Left ventricle myocardium superior (tissue), 1 donor: ENCODE measurements around the gene RNF43. TPM values are rescaled to one million over a fixed set of nuclear protein-coding genes. Genes with fewer than 3 reads are reported as not detected.

Source experiments
- ATAC-seq: fragments of 200-7000 bp; cut with Tn5 transposase; one replicate; pipeline ENCODE4 v1.9.1; 2020; ENCODE audit warnings: mild to moderate bottlenecking, moderate library complexity
- DNase-seq: peaks from one replicate; pipeline ENCODE4 v3.0.0-alpha.2; 2020
- intact Hi-C: fragments of 100-400 bp; cut with micrococcal nuclease; formaldehyde crosslinking; loops from one replicate; pipeline ENCODE4 v1.11.0; 2022
- total RNA-seq: library from RNA; stranded (reverse); fragmentation: NEBNext Ultra II Directional; extraction: Animal tissue kit (Norgen Biotek cat#: 25700); gene quantifications from one replicate; pipeline ENCODE4 v1.2.1, GENCODE V29; 2021
- donor health status: DM: no; HTN: yes; CAD: no; lungs with severe emphysema.

Gene RNF43
- total RNA-seq, 1 donor from 2014 or later = 6.6 TPM

DNA sequence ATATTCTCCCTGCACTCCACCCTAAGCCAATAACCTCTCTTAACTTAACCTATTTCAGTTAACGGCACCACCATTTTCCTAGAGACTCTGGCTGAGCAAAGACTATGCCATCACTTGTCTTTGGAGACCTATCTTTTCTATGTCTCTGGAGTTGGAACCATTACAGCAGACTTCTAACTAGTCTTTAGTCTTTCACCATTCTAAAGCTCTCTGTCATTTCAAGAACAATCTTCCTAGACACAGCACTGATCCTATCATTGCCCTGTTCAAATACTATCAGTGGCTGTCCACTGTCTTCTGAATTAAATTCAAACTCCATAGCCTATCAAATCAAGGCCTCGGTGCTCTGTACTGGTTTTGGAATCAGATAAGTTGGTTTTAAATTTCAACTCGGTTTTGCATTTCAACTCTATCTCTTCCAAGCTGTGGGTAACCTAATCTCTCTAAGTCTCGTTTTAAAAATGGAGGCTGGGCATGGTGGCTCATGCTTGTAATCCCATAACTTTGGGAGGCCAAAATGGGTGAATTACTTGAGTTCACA lies 31.9 kb downstream of the RNF43 start:
- intact Hi-C loops = no loop called here
- ATAC-seq (no peak), DNase-seq (no peak)

DNA sequence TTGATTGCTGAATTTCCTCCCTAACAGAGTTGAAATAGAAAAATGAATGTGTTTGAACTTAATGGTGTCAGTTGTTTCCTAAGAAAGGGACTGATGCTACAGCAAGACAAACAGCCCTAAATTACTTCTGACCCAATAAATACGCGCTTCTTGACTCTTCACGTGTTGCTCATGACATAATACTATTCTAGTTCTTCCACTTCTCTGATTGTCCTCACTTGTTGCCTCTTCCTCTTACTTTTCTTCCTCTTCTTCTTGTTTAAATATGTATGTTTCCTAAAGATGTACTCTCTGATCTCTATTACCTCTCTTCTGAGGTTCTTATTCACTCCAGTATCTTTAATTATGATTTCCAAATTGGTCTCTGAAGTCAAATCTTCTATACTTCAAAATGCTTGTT lies 32.4 kb downstream of the RNF43 start:
- intact Hi-C loops = no loop called here
- ATAC-seq (no peak), DNase-seq (no peak)

DNA sequence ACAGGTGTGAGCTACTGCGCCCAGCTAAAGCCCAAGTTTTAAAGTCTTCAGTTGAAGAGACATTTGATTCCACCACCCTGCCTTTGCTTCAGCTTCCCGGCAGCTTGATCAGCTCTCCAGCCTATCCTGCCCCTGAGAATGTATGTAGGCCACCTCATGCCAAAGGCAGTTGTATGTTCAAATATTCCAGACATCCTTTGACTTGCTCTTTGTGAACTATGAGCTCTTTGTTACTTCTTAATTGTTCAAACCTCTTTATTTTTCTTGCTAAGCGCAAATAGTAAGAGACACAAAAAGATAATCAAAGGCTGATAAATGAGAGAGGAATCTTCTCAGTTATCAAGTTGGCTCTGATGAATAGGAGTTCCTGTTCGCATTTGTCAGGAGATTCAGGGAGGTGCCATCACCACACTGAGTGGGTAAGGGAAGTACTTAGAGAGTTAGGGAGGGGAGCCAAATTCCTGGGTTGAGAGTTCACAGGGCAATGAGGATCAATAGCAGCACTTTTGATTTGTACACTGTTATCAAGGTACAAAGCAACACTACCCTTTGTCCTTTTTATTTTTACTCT lies 33.4 kb downstream of the RNF43 start:
- ATAC-seq (no peak), DNase-seq (no peak)
- intact Hi-C loops = no loop called here

DNA sequence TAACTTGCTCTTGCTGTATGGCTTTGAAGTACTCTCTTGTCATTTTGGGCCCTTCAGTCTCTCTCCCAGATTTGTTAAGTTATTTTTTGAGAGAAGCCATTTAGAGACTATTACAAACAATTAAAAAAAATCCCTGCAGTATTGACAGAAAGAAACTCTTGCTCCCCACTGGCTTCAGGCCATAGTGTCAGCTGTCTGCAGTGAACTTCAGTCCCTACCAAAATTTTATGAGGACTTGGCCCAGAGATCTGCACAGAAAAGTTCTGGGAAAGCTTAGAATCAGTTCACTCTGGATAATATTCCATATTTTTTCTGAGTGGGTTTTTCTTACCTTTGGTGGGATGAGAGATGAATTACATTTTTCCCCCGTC lies 34.5 kb downstream of the RNF43 start:
- intact Hi-C loops = no loop called here
- no peak for ATAC-seq
- no peak for DNase-seq

DNA sequence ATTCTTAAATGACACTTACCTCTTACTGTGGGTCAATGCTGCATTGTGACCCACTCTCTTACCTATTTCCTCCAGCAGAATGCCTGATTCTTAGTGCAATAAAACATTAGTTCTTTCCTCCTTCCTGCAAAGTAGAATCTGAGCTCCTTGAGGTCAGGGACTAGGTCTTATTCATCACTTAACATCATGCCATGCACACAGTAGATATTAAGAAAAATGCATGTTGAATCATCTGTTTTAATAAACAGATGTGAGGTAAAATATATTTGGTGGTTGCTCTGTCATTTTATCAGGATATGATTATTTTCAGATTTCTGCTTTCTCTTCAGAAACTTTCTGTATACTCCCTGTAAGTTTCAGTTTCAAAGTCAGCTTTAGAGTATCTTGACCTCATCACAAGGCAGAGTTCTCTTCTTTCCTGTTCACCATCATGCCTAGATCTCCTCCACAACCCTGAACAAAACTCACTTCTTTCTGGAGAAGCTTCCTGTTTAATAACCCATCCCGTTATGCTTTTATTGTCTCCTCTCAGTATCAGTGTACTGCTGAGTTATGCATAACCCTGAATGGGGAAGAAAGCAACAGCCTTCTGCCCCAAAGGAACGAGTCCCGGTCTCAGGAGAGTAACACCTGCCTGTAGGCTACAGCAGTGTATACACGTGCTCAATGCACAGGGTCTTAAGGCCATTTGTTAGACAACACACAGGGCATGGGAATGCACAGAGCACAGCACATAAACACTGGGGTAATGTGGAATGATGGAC lies 35.0 kb downstream of the RNF43 start:
- no peak for ATAC-seq

DNA sequence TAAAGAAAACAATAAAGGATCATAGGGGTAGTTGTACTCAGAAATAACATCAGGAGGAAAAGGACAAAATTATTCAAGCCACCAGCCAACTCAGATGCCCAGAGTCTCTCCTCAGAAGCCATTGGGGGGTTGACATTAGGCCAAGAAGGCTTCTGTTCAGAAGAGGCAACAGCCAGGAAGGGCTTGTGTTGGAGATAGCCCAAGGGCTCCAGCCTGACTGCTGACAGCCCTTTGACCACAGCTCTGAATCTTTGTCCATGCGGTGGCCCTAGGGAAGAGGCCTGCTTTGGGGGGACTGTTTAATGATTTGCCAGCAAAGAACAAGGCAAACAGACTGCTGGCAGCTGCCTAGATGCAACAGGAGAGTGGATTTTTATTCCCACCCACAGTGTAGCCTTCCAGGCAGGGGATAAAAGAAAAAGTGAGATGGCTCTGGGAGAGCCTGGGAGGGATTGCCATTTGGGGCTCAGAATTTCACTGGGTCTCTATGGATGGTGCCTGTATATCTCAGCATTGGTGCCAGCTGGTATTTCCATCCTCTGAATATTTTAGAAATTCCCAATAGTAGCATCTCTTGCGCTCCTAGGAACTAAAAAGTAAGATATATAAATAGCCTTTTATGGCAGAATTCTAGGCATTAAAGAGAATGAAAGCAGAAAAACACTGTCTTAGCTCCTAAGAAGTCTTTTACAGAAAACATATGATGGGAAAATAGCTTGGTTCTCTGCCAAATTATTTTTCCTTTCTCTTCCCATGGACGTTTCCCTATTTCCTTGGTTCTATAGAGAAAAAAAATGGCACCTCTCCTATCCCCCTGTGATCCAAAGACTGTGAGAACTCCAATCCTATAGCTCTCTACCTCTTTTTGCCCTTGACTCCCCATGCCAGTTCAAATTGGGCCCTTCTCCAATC lies 36.0 kb downstream of the RNF43 start:
- DNase-seq (no peak), ATAC-seq (no peak)
- intact Hi-C loops = no loop called here

More for the DNA sequence above, 35.0 kb downstream of the RNF43 start:
- intact Hi-C loops = no loop called here
- no peak for DNase-seq

DNA sequence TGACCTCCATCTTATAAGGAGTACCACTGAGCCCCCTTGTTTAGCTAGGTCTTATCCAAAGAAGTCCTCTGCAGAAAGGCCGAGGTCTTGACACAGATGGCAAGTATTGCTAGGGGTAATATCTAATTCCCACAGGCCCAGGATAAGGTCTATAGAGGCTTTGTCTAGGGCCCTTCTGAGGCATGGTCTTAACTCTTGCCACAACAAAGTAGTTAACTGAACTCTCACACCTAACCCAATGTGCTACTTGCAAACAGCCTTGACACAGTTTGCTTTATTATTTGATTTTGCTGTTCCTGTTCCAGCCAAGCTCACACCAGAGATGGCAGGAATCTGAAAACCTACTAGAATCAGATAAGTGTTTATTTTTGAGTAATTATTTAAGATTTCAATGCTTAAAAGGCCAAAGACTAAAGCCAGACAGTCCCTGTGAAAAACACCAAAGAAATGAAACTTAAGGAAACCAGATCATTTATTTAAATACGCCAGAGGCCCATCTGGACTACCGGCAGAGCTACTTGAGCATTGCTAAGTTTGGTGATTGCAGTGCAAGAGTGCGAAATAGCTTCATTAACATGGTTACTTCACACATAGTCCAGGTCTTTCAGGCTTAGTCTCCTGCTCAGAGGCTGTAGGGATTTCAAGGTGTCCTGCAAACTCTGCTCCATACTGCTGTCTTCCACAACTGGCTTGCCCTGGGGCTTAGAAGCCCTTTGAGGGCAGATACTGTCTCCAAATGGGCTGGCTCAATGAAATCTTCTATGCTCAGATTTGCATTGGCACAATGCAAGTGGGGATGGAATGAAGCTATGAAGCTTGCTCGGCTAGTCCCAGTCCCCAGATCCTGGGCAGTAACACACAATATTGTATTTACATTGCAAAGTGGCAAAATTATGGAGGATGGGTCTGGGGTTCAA lies 36.9 kb downstream of the RNF43 start:
- DNase-seq (no peak), ATAC-seq (no peak)
- intact Hi-C loops = no loop called here

DNA sequence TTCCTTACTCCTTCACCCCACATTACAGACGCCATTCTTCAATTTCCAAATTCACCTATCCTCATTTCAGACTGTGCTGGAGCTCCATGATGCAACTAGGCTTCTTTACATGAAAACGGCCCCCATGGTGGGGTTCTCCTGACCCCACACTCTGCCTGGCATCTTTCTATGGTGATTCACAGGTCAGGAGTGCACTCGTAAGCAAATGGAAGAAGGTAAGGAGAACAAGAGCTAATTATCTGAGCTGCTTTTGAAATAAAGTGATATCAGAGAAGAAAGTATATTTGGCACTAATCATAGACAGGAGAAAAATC lies 37.9 kb downstream of the RNF43 start:
- ATAC-seq (no peak), DNase-seq (no peak)
- intact Hi-C loops = no loop called here

DNA sequence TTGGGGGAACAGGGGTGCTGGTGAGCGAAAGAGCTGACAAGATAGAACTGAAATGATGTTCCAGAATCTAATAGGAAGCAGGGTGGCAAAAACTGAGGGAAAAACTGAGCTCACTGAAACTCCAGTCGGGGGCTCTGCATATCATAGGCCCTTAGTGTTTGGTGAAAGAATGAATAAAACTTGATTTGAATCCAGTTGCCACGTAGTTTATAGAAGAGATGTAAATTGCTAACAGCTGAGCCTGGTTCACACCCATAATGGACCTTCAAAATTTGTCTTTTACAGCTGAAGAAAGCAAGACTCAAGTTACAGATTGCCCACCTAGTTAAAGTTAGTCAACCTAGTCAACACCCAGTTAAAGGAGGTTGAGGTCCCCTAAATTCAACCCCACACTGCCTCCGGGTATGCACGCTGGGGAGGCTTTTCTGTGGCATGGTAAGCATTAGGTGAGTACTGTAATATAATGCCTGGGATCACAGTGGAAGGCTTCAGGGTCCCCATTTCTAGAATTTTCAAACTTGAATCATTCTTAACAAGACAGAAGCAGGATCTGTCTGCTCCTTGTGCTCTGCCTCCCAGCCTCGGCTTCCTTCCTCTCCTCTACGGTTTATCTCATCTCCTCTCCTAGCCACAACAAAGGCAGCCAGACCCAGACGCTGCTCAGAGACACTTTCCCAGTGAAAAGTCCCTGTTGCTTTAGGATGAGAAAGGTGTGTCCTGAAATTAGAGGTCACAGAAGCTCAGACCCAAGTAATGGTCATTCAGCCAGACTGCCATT lies 38.4 kb downstream of the RNF43 start:
- intact Hi-C loops = no loop called here
- ATAC-seq = no peak
- DNase-seq = no peak

DNA sequence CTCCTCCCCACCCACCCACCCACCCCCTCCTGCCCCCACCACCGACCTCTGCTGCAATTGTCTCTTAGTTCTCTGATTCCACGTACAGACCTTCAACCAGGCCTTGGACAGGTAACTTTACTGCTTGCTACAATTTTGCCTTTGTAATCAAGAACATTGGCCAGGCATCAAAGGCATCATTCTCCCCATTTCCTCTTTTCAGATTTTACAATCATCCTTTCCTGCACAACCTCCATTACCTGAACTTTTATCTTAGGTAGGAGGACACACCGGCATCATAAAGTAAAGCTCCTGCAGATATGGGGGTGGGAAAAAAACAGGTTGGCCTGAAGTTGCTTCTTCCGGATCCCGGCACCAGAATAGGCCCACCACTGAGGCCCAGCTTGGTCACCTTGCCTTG lies 39.7 kb downstream of the RNF43 start:
- DNase-seq = no peak
- intact Hi-C loops = no loop called here

DNA sequence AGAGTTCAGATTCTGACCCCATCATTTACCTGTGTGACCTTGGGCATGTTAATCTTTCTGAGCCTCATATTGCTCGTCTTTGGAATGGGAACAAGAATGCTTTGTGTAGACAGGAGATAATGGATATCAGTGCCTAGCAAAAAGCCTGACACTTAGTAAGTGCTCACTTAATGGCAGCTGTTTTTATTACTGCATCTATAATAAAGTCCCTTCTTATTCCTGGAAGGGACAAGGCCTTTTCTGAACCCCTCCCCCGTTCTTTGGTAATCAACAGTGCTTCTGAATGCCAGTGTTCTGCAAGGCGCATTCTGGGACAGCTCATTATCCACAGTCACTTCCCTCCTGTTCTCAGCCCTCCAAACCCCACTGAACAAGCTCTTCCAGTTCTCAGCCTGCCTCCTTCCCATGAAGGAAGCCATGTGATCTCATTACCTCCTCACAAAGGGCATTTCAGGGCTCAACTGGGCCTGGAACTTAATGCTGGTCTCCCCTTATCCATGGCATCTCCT lies 40.2 kb downstream of the RNF43 start:
- ATAC-seq = no peak

More for the DNA sequence above, 39.7 kb downstream of the RNF43 start:
- no peak for ATAC-seq

DNA sequence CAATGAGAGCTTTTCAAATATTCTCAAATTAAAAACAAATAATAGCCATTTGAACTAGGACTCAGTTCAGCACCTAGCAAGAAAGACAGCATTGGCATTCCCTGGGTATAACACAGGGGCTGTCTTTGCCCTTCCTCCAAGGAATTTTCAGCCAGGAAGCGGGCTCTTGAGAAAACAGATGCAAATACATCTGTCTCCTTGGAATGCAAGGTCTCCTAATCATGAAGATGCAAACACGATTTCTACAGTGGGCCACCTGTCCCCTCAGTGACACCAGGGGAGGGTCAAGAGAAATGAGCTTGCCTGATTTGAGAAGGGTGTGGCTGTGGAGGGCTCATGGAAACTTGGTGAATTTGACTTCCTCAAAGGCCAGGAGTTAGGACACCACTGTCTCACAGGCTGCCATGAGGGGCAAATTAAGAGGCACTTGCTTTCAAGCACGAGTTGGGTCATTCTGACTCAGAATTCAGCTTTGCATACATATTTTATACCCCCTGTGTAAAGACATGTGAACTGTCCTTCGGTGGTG lies 40.8 kb downstream of the RNF43 start:
- ATAC-seq (no peak), DNase-seq (no peak)
- intact Hi-C loops = no loop called here

More for the DNA sequence above, 40.2 kb downstream of the RNF43 start:
- no peak for DNase-seq
- intact Hi-C loops = no loop called here

DNA sequence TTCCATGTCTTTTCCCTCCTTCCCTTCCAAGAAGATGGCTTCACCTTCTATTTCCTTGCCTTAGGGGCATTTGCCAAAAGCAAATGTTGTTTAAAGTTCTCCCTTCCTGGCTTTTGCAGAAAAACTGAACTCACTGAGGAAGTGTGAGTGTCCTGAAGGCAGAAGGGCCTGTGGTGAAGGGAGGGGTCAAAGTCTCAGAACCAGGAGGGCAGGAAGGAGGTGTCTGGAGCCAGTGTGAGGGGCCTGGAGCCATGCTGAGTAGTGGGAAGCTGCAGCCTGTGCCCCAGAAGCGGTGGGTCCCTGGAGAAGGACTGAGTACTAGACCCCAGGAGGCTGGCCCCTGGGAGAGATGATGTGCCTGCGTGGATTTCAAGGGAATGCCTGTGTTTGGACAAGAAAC lies 41.5 kb downstream of the RNF43 start:
- no peak for DNase-seq
- intact Hi-C loops = no loop called here
- ATAC-seq = no peak

DNA sequence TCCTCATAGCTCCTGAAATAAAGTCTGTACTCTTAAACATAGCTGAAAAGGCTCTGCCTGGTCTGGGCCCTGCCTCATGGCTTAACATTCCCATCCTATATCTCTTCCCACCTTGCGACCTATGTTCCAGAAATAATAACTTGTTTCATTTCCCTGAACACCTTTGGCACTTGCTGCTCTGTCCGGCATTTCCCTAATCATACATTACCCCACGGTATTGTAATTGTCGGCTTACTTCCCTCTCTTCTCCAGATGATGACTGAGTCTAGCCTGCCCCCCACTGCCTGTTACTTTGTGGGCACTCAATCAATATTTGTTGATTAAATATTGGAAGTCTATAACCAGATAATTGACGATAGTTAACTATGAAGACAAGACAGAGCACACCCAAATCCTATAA lies 42.1 kb downstream of the RNF43 start:
- ATAC-seq (no peak), DNase-seq (no peak)
- intact Hi-C loops = no loop called here

DNA sequence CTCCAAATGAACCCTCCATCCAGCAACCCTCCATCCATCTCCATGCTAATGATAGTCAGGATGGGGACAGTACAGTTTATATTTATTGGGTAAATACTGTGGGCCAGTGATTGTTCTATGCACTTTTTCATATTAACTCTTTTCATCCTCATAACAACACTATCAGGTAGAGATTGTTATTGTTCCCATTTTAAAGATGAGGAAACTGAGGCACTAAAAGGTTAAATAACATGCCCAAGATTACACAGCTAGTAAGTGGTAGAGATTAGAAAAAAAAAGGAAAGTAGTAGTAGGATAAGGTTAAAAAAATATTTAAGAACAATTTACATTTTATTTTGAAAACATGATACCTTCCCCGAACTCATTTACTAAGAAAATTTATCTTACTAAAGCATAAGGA lies 43.4 kb downstream of the RNF43 start:
- intact Hi-C loops = no loop called here
- DNase-seq = no peak
- ATAC-seq = no peak

DNA sequence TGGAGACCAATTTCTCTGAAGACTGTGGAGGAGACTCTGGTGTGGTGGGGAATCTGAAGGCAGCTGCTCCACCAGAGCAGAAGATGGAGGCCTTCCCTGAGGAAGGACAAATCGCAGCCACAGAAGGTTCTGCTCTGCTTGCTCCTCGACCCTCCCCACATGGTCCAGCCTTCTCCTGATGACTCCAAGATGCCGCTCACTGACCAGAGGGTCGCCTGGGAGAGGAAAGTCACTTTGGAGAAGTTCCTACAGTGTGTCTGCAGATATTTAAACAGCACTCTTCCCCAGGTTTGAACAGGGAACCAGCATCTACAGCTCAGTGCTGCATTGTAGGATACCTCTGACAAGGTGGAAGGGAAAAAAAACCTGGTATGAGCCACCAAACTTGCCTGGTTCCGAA lies 44.3 kb downstream of the RNF43 start:
- intact Hi-C loops = no loop called here
- no peak for ATAC-seq
- DNase-seq = no peak

DNA sequence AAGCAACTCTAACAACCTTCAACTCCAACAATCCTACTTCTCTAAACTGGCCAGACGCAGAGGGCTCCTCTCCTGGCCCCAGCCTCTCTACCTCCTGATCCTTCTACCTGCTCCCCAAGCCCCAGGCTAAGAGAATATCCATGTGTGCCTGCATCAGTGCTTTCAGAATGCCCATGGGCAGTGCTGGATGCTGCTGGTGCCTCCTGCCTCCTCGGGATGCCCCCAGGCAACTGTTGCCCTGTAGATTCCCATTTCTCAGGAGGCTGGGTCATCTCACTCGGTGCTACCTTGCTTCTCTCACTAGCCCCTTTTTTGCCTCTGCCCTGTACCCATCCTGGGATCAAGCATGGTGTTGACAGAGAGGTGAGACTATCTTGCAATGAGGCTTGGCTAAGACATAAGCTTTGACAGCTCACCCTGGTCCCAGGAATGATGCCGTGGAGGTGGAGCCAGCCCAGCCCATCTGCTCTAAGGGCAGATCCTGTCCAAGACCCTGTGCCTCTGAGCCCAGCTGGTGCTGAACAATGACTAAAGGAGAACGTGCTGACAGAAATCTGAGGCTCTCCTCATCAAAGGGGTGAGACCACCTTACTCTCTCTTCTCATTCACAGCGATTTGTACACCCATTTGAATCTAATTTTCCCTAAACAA lies 45.9 kb downstream of the RNF43 start:
- DNase-seq (no peak), ATAC-seq (no peak)
- intact Hi-C loops = no loop called here

DNA sequence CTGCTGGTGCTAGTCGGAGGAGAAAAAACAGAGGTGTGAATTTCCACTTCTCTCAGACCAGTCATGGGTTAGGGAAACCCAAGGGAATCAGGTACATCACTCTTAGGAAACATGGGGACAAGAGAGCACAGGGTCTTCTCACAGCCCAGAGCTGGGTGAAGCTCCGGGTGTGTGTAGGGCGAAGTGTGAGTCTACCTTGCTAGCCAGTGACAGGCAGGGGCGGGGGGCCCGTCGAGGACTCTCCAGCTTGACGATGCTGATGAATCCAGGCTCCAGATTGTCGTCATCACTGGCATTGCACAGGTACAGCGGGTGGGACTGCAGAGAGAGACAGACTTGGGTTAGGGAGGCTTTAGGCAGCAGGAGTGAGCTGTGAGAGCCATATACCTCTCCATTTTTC lies 46.6 kb downstream of the RNF43 start:
- intact Hi-C loops = no loop called here
- no peak for DNase-seq
- no peak for ATAC-seq
